Activated naive CD8-positive, alpha-beta T cell treated with anti-CD3 and anti-CD28 coated beads, Interleukin-2, amount 50 U/mL, for 24 hours (primary cell): ENCODE results near the gene ACTC1.
"Not testable (repeated sequence)": the region's sequence is repeated elsewhere in the genome, so short reads cannot be mapped to it uniquely, and the experiment has no call there.

Experiments
- ATAC-seq: fragments of 150-1000 bp; cut with Tn5 transposase; one replicate; pipeline ENCODE4 v1.10.0; 2021
- DNase-seq: peaks from one replicate; pipeline ENCODE4 v3.0.0; 2021
- H3K27ac Mint-ChIP-seq: one replicate; pipeline ENCODE4 v1.8.0; 2021; ENCODE audit warnings: mild to moderate bottlenecking, mixed read lengths
- H3K27me3 Mint-ChIP-seq: one replicate; pipeline ENCODE4 v1.8.0; 2021; ENCODE audit warnings: mixed read lengths
- H3K36me3 Mint-ChIP-seq: one replicate; pipeline ENCODE4 v1.8.0; 2021; ENCODE audit warnings: low read depth, mixed read lengths
- H3K4me1 Mint-ChIP-seq: one replicate; pipeline ENCODE4 v1.8.0; 2021; ENCODE audit warnings: mixed read lengths
- H3K4me3 Mint-ChIP-seq: one replicate; pipeline ENCODE4 v1.8.0; 2021; ENCODE audit warnings: mild to moderate bottlenecking, moderate library complexity, mixed read lengths
- H3K9me3 Mint-ChIP-seq: one replicate; pipeline ENCODE4 v1.8.0; 2021; ENCODE audit warnings: mixed read lengths

The ACTC1 gene

DNA sequence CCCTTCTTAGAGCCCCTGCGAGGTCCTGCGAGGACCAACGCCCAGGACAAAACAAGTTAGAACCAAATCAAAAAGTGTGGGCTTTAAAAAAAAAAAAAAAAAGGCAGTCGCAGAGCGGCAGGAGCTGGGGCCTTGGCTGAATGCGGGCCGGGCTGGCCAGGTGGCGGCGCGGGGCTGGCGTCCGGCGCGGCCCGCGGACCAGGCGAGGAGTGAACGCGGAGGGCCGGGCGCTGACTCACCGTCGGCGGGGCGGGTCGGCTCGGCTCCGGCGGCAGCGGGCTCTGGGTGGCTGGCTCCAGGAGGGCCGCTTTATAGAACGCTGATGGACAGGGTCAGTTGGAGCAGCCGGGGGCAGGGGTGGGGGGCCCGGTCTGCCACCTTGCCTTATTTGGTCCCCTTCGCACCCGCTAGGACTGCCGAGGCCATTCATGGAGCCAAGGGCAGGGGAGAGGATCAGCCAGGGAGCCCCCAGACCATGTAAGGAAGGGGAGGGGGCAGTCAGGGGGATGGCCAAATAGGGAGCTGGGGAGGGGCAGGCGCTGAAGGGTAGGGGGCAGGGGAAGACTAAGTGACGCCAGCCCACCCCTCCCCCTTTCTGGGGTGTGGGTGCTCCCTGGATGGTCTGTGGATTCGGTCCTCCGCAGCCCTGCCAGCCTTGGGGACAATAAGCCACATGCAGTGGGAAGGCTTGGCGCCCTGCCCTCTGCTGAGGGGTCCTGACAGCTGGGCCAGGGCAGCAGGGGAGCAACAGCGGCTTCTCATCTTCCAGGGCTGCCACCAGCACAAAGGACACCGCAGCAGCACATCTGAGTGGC lies at the start of gene ACTC1:
TSS of gene ACTC1 (minus strand) at position 283 of the 815 bp plus-strand sequence. CDS start 741 bp downstream, outside the sequence.
- H3K4me1 Mint-ChIP-seq = no peaks in the 10 kb centered on the region
- no peaks in the 10 kb centered on the region for H3K36me3 Mint-ChIP-seq
- H3K27me3 Mint-ChIP-seq = peaks cover 62% of the 10 kb centered on the region
- DNase-seq (peak; percentile 6), ATAC-seq (peak; percentile 33)
- no peak within 1 kb of the TSS for H3K4me3 Mint-ChIP-seq
- no peak within 1 kb of the TSS for H3K27ac Mint-ChIP-seq
- no peaks in the 10 kb centered on the region for H3K9me3 Mint-ChIP-seq

DNA sequence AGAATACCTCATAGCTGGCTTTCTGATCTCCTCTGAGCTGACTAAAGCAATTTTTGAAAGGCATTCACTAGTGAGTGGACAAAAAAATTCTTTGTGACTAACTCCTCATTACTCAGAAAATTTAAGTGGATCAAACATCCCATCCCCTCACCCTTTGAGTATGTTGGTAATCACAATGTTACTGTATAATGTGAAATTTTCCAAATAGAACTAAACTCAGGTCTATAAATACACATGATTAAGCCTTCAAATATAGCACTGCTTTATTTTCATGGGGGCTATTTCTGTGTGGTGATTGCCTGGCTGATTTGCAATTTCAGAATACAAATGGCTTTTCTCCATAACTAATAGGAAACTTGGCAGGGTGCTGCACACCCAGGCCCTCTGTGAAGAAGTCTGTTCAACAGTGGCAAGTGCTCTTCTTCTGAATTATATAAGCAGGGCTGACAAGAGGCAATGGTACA lies 45.9 kb upstream of the ACTC1 start:
- no peaks in the 10 kb centered on the region for H3K27me3 Mint-ChIP-seq
- no peaks in the 10 kb centered on the region for H3K4me1 Mint-ChIP-seq
- DNase-seq (no peak), ATAC-seq (no peak)
- H3K4me3 Mint-ChIP-seq = no peak overlapping the region
- no peak overlapping the region for H3K27ac Mint-ChIP-seq
- no peaks in the 10 kb centered on the region for H3K9me3 Mint-ChIP-seq
- H3K36me3 Mint-ChIP-seq = no peaks in the 10 kb centered on the region

DNA sequence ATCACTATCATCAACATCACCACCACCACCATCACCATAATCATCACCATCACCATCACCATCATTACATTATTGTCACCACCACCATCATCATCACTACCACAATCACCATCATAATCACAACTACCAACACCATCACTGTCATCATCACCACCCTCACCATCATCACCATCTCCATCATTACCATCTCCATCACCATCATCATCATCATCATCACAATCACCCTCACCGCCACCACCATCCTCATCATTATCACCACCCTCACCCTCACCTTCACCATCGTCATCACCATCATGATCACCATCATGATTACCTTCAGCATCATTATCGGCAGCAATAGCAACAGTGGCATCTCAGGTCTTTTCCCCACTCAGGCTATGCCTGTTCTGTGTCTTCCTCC lies 42.9 kb upstream of the ACTC1 start:
- DNase-seq (no peak), ATAC-seq (no peak)
- Mint-ChIP-seq H3K4me3 (no peak overlapping the region), H3K4me1 (no peaks in the 10 kb centered on the region), H3K27me3 (peaks cover 11% of the 10 kb centered on the region), H3K27ac (no peak overlapping the region), H3K9me3 (peaks cover 10% of the 10 kb centered on the region), H3K36me3 (no peaks in the 10 kb centered on the region)

DNA sequence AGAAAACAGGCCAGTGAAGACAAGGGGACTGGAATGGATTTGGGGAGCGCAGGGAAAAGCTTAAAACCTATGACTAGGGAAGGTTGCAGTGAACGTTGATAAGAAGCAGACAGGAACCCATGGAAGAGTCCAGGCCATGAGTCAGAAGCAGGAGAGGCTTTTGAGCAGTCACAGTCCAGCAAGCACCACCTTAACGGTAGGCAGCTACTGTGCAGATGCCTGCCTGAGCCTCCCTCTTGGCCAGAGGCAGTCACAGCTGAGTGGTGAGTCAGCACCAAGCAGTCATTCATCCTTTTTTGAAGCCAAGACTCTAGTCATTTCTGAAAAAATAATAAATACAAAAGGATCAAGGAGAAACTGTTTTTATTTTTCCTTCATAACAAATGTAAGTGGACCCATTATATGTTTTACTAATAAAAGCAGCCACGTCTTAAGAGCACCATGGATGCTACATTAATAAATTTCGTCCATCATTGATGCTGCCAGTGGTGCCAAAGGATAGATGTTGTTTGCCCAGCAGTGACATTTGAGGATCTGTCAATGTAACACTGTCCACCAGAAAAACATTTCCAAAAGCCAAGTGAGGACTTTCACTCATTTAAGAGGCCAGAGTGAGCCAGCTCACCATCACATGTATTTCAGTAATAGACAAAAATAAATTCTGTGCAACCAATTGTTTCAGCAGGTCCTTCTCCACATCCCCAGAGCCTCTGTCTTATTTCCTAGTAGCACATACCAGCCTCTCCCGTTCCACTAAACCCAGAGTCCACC lies 42.1 kb upstream of the ACTC1 start:
- ATAC-seq (no peak), DNase-seq (no peak)
- Mint-ChIP-seq H3K36me3 (no peaks in the 10 kb centered on the region), H3K9me3 (peaks cover 10% of the 10 kb centered on the region), H3K27ac (no peak overlapping the region), H3K27me3 (peaks cover 14% of the 10 kb centered on the region), H3K4me1 (no peaks in the 10 kb centered on the region), H3K4me3 (no peak overlapping the region)

DNA sequence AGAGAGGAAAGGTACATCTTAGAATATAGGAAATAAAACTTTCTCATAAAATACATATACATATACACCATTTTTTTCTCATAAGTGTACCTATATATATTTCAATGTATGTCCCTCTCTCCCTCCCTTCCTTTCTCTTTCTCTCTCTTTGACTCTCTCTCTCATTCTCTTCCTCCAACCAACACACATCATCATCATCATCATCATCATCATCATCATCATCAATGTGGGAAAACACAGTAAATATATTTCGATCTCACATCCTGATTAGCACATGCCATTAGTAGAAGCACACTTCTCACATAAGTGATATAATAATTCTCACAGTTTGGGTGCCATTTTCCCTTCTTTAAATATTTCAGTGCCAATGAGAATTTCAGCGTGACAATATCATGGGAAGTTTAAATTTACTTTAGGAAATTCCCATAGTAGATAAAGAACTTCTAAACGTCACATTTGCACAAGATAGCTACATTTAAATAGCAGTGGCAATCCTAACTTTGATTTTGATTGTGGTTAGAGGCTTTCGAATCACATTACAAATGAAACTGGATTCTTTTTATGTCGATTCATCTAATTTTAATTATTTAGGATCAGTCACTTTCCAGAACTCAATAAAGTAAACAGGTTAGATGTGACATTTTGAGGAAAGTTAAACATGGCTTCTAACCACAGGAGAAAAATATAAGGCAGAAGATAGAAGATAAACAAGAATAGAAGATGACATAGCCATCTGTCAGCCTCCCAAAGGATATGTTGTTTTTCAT lies 33.0 kb upstream of the ACTC1 start:
- Mint-ChIP-seq H3K27ac (no peak overlapping the region), H3K27me3 (peaks cover 23% of the 10 kb centered on the region), H3K36me3 (no peaks in the 10 kb centered on the region), H3K9me3 (no peaks in the 10 kb centered on the region), H3K4me1 (peaks cover 4% of the 10 kb centered on the region), H3K4me3 (no peak overlapping the region)
- DNase-seq (no peak), ATAC-seq (no peak)

DNA sequence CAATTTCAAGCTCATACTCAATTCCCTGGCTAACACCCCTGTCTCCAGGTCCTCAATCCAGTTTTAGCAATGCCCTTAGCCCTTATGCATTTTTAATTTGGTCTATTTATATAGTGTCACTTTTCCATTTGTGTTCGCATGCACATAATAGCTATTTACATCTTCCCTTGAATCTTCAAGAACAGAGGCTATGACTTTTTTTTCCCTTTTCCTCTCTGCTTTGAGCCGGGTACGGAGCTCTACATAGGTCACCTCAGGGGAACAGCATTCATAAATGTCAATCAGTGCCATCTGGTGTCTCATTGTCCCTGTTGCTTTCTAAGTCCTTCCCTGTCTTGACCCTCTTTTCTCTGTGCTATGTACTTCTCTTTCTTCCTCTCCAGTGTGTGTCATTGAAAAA lies 26.5 kb upstream of the ACTC1 start:
- peaks cover 38% of the 10 kb centered on the region for H3K27me3 Mint-ChIP-seq
- no peak overlapping the region for H3K27ac Mint-ChIP-seq
- H3K36me3 Mint-ChIP-seq = no peaks in the 10 kb centered on the region
- H3K9me3 Mint-ChIP-seq = no peaks in the 10 kb centered on the region
- ATAC-seq = no peak
- H3K4me1 Mint-ChIP-seq = peaks cover 4% of the 10 kb centered on the region
- no peak for DNase-seq
- H3K4me3 Mint-ChIP-seq = no peak overlapping the region

DNA sequence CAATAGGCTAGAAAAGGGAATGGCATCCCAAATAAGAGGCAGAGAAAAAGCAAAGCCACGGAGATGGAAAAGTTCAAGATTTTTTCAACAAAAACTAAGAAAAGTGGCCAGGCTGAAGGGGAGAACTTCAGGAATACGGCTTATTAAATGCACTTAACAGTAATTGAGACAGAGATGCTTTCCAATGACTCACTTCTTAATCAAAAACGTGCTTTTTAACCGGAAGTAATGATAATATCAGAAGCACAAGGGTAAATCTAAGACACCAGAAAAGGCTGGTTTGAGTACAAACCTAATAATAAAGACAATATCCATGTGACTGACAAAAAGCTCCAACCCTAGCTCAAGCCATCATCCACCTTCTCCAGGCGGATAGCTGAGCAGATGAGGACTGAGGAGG lies 24.8 kb upstream of the ACTC1 start:
- DNase-seq = no peak
- no peaks in the 10 kb centered on the region for H3K9me3 Mint-ChIP-seq
- H3K27me3 Mint-ChIP-seq = peaks cover 33% of the 10 kb centered on the region
- H3K27ac Mint-ChIP-seq = no peak overlapping the region
- H3K36me3 Mint-ChIP-seq = no peaks in the 10 kb centered on the region
- no peaks in the 10 kb centered on the region for H3K4me1 Mint-ChIP-seq
- no peak overlapping the region for H3K4me3 Mint-ChIP-seq
- ATAC-seq = no peak

- no peak for DNase-seq
- Mint-ChIP-seq H3K36me3 (no peaks in the 10 kb centered on the region), H3K27me3 (peaks cover 35% of the 10 kb centered on the region), H3K4me3 (no peak overlapping the region), H3K4me1 (no peaks in the 10 kb centered on the region), H3K27ac (no peak overlapping the region), H3K9me3 (no peaks in the 10 kb centered on the region)
- no peak for ATAC-seq
Measured at GRCh38 chr15:34818526-34818925, 23.2 kb upstream of the ACTC1 start.

- H3K27me3 Mint-ChIP-seq = peaks cover 39% of the 10 kb centered on the region
Measured at GRCh38 chr15:34815836-34816235, 20.5 kb upstream of the ACTC1 start.

DNA sequence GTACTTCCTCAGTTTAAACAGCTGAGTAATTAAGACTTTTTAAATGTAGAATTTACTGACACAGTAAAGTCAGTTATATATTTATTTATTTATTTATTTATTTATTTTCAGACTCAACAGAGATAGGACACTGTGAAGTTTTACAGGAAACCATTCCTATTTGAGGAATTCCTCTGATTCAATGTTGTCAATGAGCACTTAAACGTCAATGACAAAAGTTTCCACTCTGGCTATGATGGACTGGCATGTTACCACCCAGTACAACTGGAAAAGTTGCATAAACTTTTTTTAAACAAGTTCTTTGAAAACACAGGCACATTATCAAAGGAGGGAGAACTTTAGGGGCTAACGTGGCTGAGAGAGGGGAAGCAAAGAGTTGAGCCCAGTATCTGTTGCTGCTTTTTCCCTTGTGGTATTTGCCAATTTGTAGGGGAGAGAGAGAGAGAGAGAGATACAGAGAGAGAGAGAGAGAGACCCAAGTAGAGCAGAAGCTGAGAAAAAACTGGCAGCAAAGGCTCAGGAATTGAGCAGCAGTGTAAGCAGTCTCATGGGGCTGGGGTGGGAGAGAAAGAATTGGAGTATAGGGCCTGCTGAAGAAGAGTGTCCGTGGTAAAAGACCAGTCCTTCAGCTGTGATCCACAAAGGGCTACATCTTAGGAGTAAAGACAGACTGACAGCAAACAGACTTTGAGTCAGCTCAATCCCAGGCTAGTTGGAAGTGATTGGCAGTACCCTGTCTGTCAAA lies 18.3 kb upstream of the ACTC1 start:
- ATAC-seq (no peak), DNase-seq (no peak)
- Mint-ChIP-seq H3K4me3 (no peak overlapping the region), H3K4me1 (no peaks in the 10 kb centered on the region), H3K27ac (no peak overlapping the region), H3K9me3 (no peaks in the 10 kb centered on the region), H3K36me3 (no peaks in the 10 kb centered on the region), H3K27me3 (peaks cover 35% of the 10 kb centered on the region)

More at GRCh38 chr15:34815836-34816235, 20.5 kb upstream of the ACTC1 start:
- H3K4me1 Mint-ChIP-seq = no peaks in the 10 kb centered on the region
- no peaks in the 10 kb centered on the region for H3K9me3 Mint-ChIP-seq
- no peak overlapping the region for H3K4me3 Mint-ChIP-seq
- ATAC-seq (no peak), DNase-seq (no peak)
- no peak overlapping the region for H3K27ac Mint-ChIP-seq
- H3K36me3 Mint-ChIP-seq = no peaks in the 10 kb centered on the region

GRCh38 chr15:34812868-34813365 lies 17.6 kb upstream of the ACTC1 start:
- H3K27me3 Mint-ChIP-seq = peaks cover 34% of the 10 kb centered on the region
- not testable (repeated sequence) for H3K9me3 Mint-ChIP-seq, H3K27ac Mint-ChIP-seq, H3K4me1 Mint-ChIP-seq, H3K36me3 Mint-ChIP-seq, H3K4me3 Mint-ChIP-seq, ATAC-seq, DNase-seq

DNA sequence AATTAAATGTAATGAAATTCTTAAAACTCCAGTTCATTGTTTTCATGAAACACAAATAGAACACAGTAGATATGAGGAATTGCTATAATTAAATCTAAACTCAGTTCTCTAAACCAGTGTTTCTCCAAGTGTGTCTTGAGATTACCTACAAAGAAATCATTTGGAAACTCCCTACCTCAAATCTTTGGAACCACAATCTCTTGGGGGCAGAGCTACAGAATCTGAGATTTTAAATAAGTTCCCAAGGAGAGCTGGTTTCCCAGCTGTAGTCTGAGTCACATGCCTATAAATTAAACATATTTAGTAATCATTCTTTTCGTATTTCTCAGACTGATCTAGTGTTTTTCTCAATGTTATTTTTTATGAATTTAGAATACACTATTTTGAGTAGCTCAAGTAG lies 17.0 kb upstream of the ACTC1 start:
- DNase-seq (no peak), ATAC-seq (no peak)
- Mint-ChIP-seq H3K27me3 (peaks cover 34% of the 10 kb centered on the region), H3K36me3 (no peaks in the 10 kb centered on the region), H3K4me3 (no peak overlapping the region), H3K27ac (no peak overlapping the region), H3K9me3 (no peaks in the 10 kb centered on the region), H3K4me1 (no peaks in the 10 kb centered on the region)

DNA sequence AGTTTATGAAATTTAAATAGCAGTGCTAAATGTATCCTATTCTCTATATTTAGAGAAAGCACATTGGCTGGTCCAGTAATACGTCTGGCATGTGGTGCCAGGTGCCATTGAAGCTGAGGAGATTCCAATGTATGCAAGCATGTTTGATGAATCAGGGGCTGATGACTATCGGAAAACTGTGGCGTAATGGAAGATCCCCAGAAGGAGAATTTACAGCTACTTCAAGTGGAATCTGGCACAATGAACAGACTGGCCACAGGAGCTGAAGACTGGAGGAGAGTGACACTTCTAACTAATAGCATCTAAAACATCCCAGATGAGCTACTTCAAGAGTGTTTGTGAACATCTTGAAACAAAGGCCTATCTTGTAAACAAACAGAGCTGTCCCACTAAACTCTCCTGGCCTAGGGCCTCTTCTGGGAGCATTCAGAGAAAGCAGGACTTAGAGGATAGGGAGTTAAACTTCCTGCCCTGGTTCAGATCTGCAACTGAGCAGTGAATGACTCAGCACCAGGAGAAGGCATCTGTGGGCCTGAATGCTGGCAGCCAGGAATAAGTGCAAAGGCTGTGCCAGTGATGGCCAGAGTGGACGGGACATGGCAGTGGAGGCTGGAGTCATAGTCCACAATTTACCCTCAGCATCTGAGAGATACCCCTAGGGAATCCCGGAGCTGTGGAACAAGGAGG lies 15.2 kb upstream of the ACTC1 start:
- no peaks in the 10 kb centered on the region for H3K36me3 Mint-ChIP-seq
- ATAC-seq (no peak), DNase-seq (no peak)
- no peak overlapping the region for H3K4me3 Mint-ChIP-seq
- peaks cover 5% of the 10 kb centered on the region for H3K9me3 Mint-ChIP-seq
- H3K4me1 Mint-ChIP-seq = no peaks in the 10 kb centered on the region
- H3K27ac Mint-ChIP-seq = no peak overlapping the region
- H3K27me3 Mint-ChIP-seq = peaks cover 37% of the 10 kb centered on the region
